Common myeloid progenitor, CD34-positive (primary cell): ENCODE data around the gene ANGPT4.

Experiments
- CTCF ChIA-PET: fragments of 350-600 bp; sonication (Branson Sonifier 250); formaldehyde crosslinking; loops from one replicate; lab custom pipeline; 2021; ENCODE audit warnings: antibody characterized with exemption; lab: Charles Lee
- POLR2A ChIA-PET: fragments of 350-600 bp; sonication (Branson Sonifier 250); formaldehyde crosslinking; loops from one replicate; lab custom pipeline; 2021; ENCODE audit warnings: antibody characterized with exemption; lab: Charles Lee
- DNase-seq, 3 donors: peaks; one replicate each; pipeline versions ENCODE4 v3.0.0 to v3.0.0-alpha.2; 2013
- H3K27ac ChIP-seq, 2 experiments: 1 replicate in 1 of 2; 2 replicates in 1 of 2; pipeline ENCODE4 v1.7.0; 2013; ENCODE audit warnings: inconsistent platforms in 2 of 2, low read length in 2 of 2, mild to moderate bottlenecking in 2 of 2, low read depth in 1 of 2, moderate library complexity in 1 of 2; ENCODE audit not compliant: severe bottlenecking in 2 of 2, insufficient read depth in 1 of 2, poor library complexity in 1 of 2
- H3K27me3 ChIP-seq, 5 experiments: replicated peaks in 2 of 5; 1 replicate in 3 of 5; 2 replicates in 2 of 5; pipeline versions ENCODE4 v1.6.1 to v1.7.0; 2013; ENCODE audit warnings: low read length in 4 of 5, mild to moderate bottlenecking in 2 of 5, moderate library complexity in 2 of 5, inconsistent platforms in 1 of 5; ENCODE audit not compliant: insufficient read depth in 5 of 5, control insufficient read depth in 4 of 5
- H3K36me3 ChIP-seq, 4 experiments: 1 replicate in 2 of 4; 2 replicates in 2 of 4; pipeline versions ENCODE4 v1.6.1 to v1.7.0; 2013; ENCODE audit warnings: low read length in 3 of 4, control low read depth in 1 of 4, mild to moderate bottlenecking in 1 of 4; ENCODE audit not compliant: control insufficient read depth in 4 of 4, insufficient read depth in 4 of 4
- H3K4me1 ChIP-seq, 4 experiments: 1 replicate in 3 of 4; 2 replicates in 1 of 4; pipeline versions ENCODE4 v1.6.1 to v1.7.1; 2013; ENCODE audit warnings: low read length in 3 of 4, mild to moderate bottlenecking in 3 of 4, control low read depth in 1 of 4, inconsistent platforms in 1 of 4, moderate library complexity in 1 of 4; ENCODE audit not compliant: control insufficient read depth in 4 of 4, insufficient read depth in 4 of 4; ENCODE audit errors: control extremely low read depth in 1 of 4
- H3K4me3 ChIP-seq, 7 experiments: 1 replicate in 4 of 7; 2 replicates in 3 of 7; pipeline versions ENCODE4 v1.5.1 to v1.7.0; 2013; ENCODE audit warnings: mild to moderate bottlenecking in 7 of 7, low read length in 6 of 7, moderate library complexity in 6 of 7, inconsistent platforms in 2 of 7, low read depth in 2 of 7, control low read depth in 1 of 7; ENCODE audit not compliant: insufficient read depth in 4 of 7, control insufficient read depth in 1 of 7; ENCODE audit errors: extremely low read depth in 1 of 7
- H3K9me3 ChIP-seq, 5 experiments: 1 replicate in 4 of 5; 2 replicates in 1 of 5; pipeline versions ENCODE4 v1.6.1 to v1.7.1; 2013; ENCODE audit warnings: low read length in 4 of 5, mild to moderate bottlenecking in 2 of 5, inconsistent platforms in 1 of 5, low read depth in 1 of 5, moderate library complexity in 1 of 5; ENCODE audit not compliant: control insufficient read depth in 4 of 5, insufficient read depth in 2 of 5; ENCODE audit errors: control extremely low read depth in 1 of 5
- WGBS: methylation state at CpG from one replicate; pipeline ENCODE4 v1.1.5; 2013; ENCODE audit not compliant: insufficient coverage; 5-methylcytosine and 5-hydroxymethylcytosine counted together

Gene ANGPT4

DNA sequence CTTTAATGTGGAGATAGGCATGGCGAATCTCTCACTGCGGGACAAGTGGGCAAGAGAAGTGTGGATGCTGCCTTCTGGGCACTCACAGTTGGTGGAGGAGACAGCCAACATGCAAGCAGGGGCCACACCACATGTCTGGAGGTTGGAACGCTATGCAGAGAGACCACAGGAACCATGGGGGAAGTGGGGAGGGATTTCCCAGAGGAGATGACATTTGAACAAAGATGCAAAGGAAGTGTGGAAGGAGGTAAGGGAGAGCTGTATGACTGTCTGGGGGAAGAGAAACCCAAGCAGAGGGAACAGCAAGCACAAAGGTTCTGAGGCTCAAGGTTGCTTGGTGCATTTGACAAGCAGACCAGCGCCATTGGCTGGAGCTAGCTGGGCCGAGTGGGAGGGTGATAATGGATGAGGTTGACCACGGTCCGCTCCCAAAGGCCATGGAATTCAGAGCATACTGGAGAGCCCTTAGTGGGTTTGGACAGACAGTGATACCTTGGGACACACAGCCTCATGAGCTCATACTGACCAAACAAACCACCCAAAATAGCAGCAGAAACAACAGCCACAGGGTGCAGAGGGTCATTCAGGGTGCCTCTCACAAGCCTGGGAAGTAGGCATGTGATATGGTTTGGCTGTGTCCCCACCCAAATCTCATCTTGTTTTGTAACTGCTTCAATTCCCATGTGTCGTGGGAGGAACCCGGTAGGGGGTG, 90.3 kb downstream of the ANGPT4 start:
- no peaks in the 10 kb centered on the region for H3K9me3 ChIP-seq
- no peak overlapping the region for H3K27ac ChIP-seq
- CTCF ChIA-PET = interaction anchor here (1.5 kb wide), 1 partner anchor 131 kb away, joined by 5 read pairs; no protein-coding TSS in a partner anchor
- POLR2A ChIA-PET = no interaction called here
- DNase-seq = no peak
- no peaks in the 10 kb centered on the region for H3K27me3 ChIP-seq
- no peak overlapping the region for H3K4me3 ChIP-seq
- peaks cover 0 to 25% (median 6%) of the 10 kb centered on the region in 4 experiments for H3K4me1 ChIP-seq
- H3K36me3 ChIP-seq = no peaks in the 10 kb centered on the region
- WGBS = 76% methylated on average over 5 of the region's 9 CpGs

DNA sequence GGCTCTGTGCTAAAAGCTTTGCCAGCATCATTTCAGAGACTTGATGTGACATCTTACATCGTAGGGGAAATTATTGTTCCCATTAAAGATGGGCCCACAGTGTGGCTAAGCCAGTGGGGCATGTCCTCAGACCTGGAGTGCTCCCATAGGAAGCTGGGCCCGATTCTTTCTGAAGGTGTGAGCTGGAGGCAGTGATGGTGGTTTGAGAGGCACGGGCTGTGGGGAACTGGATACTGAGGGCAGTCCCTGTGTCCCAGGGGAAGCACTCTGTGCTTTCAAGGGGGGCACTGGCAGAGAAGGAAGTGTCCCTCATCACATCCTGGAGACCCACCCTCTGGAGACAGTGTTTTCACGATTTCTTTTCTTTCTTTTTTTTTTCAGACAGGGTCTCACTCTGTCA, 91.2 kb downstream of the ANGPT4 start:
- H3K4me3 ChIP-seq = no peak overlapping the region
- H3K36me3 ChIP-seq = no peaks in the 10 kb centered on the region
- WGBS = 87% methylated on average over 3 of the region's 4 CpGs
- no peaks in the 10 kb centered on the region for H3K9me3 ChIP-seq
- DNase-seq = no peak
- H3K4me1 ChIP-seq = peaks cover 0 to 25% (median 6%) of the 10 kb centered on the region in 4 experiments
- no peaks in the 10 kb centered on the region for H3K27me3 ChIP-seq
- CTCF ChIA-PET = no interaction called here
- H3K27ac ChIP-seq = no peak overlapping the region
- POLR2A ChIA-PET = no interaction called here

DNA sequence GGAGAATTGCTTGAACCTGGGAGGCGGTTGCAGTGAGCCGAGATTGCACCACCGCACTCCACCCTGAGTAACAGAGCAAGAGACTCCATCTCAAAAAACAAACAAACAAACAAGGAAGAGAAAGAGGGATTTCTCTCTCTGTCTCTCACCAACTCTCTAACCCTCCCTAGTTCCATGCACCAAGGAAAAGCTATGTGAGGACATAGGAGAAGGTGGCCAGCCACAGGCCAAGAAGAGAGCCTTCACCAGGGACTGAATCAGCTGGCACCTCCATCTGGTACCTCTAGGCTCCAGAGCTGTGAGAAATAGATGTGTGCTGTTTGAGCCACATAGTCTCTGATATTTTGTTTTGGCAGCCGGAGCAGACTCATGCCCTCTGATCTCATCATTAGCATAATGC, 91.6 kb downstream of the ANGPT4 start:
- CTCF ChIA-PET = no interaction called here
- POLR2A ChIA-PET = no interaction called here
- 100% methylated on average over 1 of the region's 4 CpGs for WGBS
- no peaks in the 10 kb centered on the region for H3K9me3 ChIP-seq
- H3K27ac ChIP-seq = no peak overlapping the region
- peaks cover 0 to 21% (median 6%) of the 10 kb centered on the region in 4 experiments for H3K4me1 ChIP-seq
- no peaks in the 10 kb centered on the region for H3K36me3 ChIP-seq
- DNase-seq = no peak
- H3K27me3 ChIP-seq = no peaks in the 10 kb centered on the region
- H3K4me3 ChIP-seq = no peak overlapping the region

DNA sequence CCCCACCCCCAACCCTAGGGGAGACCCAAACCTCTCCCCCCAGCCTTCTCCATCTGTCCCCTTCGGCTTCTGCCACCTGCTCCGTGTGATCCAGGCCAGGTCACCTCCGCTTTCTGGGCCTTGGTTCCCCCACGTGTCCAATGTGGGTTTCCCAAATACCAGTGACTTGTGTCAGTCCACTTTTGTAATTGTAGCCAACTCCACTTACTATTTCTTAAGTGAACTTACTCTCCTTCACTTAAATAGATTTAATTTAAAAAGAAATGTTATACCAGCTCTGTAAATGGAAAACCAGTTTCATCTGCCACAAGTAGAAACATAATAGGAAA, 92.6 kb downstream of the ANGPT4 start:
- no peak for DNase-seq
- Histone ChIP-seq H3K4me3 (no peak overlapping the region), H3K27me3 (no peaks in the 10 kb centered on the region), H3K36me3 (no peaks in the 10 kb centered on the region), H3K9me3 (no peaks in the 10 kb centered on the region), H3K4me1 (peaks cover 0 to 13% (median 3%) of the 10 kb centered on the region in 4 experiments), H3K27ac (no peak overlapping the region)
- no CpG with 5 or more reads among the region's 4 CpGs for WGBS
- CTCF ChIA-PET = interaction anchor here (0.7 to 1.8 kb wide), 2 partner anchors 9 to 133 kb away, joined by 3 to 4 read pairs; no protein-coding TSS in a partner anchor
- POLR2A ChIA-PET = no interaction called here

DNA sequence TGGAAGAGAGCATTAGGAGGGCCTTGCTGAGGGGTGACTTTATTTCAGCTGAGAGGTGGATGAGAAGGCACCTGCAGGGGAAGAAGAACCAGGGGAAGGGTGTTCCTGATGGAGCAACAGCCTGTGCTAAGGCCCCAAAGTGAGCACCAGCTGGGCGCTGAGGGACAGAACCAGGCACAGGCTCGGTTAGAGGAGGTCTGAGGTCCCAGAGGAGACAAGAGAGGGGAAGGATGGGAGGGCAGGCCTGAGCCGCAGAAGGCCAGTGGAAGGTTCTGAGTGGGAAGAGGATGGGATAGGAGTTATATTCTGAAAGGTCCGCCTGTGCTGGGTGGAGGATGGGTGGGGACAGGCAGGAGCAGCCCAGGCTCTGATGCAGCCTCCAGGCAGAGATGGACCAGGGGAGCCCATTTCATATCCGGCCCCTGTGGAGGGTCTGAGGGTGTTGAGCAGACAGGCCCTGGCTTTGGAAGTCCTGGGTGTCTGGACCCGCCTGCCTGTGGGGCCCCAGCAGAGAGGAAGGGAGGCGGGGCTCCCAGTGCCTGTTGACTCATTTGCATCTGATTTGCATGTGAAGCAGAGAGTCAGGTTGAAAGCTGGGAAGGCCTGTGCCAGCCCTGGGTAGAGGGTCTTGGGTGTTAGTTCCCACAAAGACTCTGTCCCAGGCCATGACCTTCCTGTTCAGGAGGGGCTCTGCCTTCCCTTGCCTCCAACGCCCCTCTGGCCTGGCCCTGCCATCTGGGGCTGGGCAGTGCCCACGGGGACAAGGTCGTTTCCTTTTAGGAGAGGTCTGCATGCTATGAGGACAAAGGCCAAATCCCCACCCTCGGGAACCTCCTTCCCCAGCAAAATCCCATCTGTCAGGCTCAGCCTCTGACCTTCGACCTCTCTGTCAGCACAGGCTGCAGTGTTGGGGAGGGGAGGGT, 93.2 kb downstream of the ANGPT4 start:
- no peak for DNase-seq
- no peak overlapping the region for H3K27ac ChIP-seq
- H3K4me1 ChIP-seq = peaks cover 0 to 13% (median 3%) of the 10 kb centered on the region in 4 experiments
- H3K4me3 ChIP-seq = no peak overlapping the region
- ChIA-PET CTCF (interaction anchor here (1.8 kb wide), 1 partner anchor 10 kb away, joined by 4 read pairs; no protein-coding TSS in a partner anchor), POLR2A (no interaction called here)
- H3K36me3 ChIP-seq = no peaks in the 10 kb centered on the region
- no peaks in the 10 kb centered on the region for H3K9me3 ChIP-seq
- 94% methylated on average over 7 of the region's 12 CpGs for WGBS
- H3K27me3 ChIP-seq = no peaks in the 10 kb centered on the region

DNA sequence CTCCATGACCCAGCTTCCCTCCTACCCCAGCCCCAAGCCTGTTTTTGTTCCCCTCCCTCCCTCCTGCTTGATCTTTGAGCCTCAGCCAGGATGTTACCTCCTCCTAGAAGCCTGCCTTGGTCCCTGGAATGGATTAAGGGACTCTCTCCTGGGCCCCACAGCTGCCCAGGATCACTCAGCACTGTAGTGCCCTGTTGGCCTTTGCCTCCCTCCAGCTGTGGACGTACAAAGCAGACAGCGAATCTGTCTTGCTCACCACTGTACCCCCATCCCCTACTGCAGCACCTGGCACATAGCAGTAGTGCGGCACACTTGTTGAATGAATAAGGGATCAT, 94.4 kb downstream of the ANGPT4 start:
- Histone ChIP-seq H3K36me3 (no peaks in the 10 kb centered on the region), H3K27ac (no peak overlapping the region), H3K27me3 (no peaks in the 10 kb centered on the region), H3K4me1 (peaks cover 0 to 13% (median 3%) of the 10 kb centered on the region in 4 experiments), H3K9me3 (no peaks in the 10 kb centered on the region), H3K4me3 (no peak overlapping the region)
- CTCF ChIA-PET = interaction anchor here (1.3 kb wide), 1 partner anchor 56 kb away, joined by 4 read pairs; no protein-coding TSS in a partner anchor
- no peak for DNase-seq
- POLR2A ChIA-PET = no interaction called here
- 100% methylated on average over 1 of the region's 3 CpGs for WGBS
